ENCODE data around the gene C2CD3. TPM values are rescaled to one million over a fixed set of nuclear protein-coding genes. Genes with fewer than 3 reads are reported as not detected.

The C2CD3 gene
- total and polyA plus RNA-seq, 9 of the 15 experiments (the other 6 are each of a cell fraction or from before 2014, with no cell fraction given) = 4.4 to 20.2 (median 15.4) TPM

GRCh38 chr11:74170694-74171629 lies at the start of gene C2CD3, which contains the start of gene PPME1 (continued):
- TF ChIP-seq SRSF7 (optimal IDR thresholded peaks at IDR 0.05; ENCODE audit: low read depth, low read length) = no peak
- TF ChIP-seq ZBTB34 (CRISPR knock-in tag; IDR thresholded peaks at IDR 0.05) = no peak
- TF ChIP-seq POLR3A (IDR thresholded peaks at IDR 0.05; ENCODE audit: borderline replicate concordance, extremely low read depth, insufficient read depth, insufficient read length) = no peak
- TF ChIP-seq ZNF212 (CRISPR knock-in tag; IDR thresholded peaks at IDR 0.05) = no peak
- no peak for TF ChIP-seq NCOA2 (IDR thresholded peaks at IDR 0.05; ENCODE audit: partially characterized antibody in 2 of 2)
- peak; percentile 70 for TF ChIP-seq TAF1 (IDR thresholded peaks at IDR 0.05; ENCODE audit: control insufficient read depth, extremely low read depth, insufficient read depth, low read length, severe bottlenecking)
- peak; percentile 94 for TF ChIP-seq ELF1 (tag; IDR thresholded peaks at IDR 0.05)
- TF ChIP-seq SMARCA5 (IDR thresholded peaks at IDR 0.05) = no peak
- TF ChIP-seq MLLT1 (IDR thresholded peaks at IDR 0.05) = peak; percentile 58 to 63; a peak in 2 of 4 replicates
- TF ChIP-seq CREB3 (tag; conservative IDR thresholded peaks at IDR 0.05; ENCODE audit: low read depth) = no peak
- peak; percentile 46; the same call in 1 of the 2 replicates for TF ChIP-seq ZNF133 (CRISPR knock-in tag; IDR thresholded peaks at IDR 0.05)
- peak; percentile 98 for TF ChIP-seq GABPB1 (CRISPR knock-in tag; IDR thresholded peaks at IDR 0.05)
- TF ChIP-seq KAT7 (CRISPR knock-in tag; IDR thresholded peaks at IDR 0.05; ENCODE audit: borderline replicate concordance) = peak; percentile 83; the same call in 1 of the 2 replicates
- TF ChIP-seq ILK (tag; IDR thresholded peaks at IDR 0.05; ENCODE audit: borderline replicate concordance, low read depth) = no peak
- peak; percentile 79 for TF ChIP-seq POLR2AphosphoS5 (IDR thresholded peaks at IDR 0.05; ENCODE audit: control insufficient read depth, insufficient read depth, low read depth, low read length)
- TF ChIP-seq BRCA1 (IDR thresholded peaks at IDR 0.05) = no peak
- no peak for TF ChIP-seq BRCA1 (CRISPR knock-in tag; IDR thresholded peaks at IDR 0.05)
- no peak; the same call in 1 of the 2 replicates for TF ChIP-seq NBN (IDR thresholded peaks at IDR 0.05; ENCODE audit: low read depth)
- no peak for TF ChIP-seq NR0B1 (IDR thresholded peaks at IDR 0.05; ENCODE audit: partially characterized antibody)
- TF ChIP-seq CBFB (CRISPR knock-in tag; IDR thresholded peaks at IDR 0.05) = no peak
- TF ChIP-seq SMC3 (conservative IDR thresholded peaks at IDR 0.05; ENCODE audit: insufficient read depth, low read depth, low read length) = no peak
- no peak for TF ChIP-seq CHD4 (IDR thresholded peaks at IDR 0.05; ENCODE audit: insufficient read depth, insufficient replicate concordance, low read depth, low read length, poor library complexity, severe bottlenecking)
